Body of pancreas (tissue), 4 donors: ENCODE measurements around the gene ABCB6. TPM values are rescaled to one million over a fixed set of nuclear protein-coding genes. Genes with fewer than 3 reads are reported as not detected.

ENCODE experiments used
- ATAC-seq: fragments of 150-250 bp; one replicate; pipeline ENCODE4 v1.9.1; 2016
- DNase-seq, 4 donors: peaks; one replicate each; pipeline ENCODE4 v3.0.0-alpha.2; 2019
- H3K27ac ChIP-seq, 4 donors: fragments of 200-600 bp; sonication (generic); 1 replicate in 3 of 4; 2 replicates in 1 of 4; pipeline versions ENCODE4 v1.5.1 to v1.6.1; 2016 to 2019; ENCODE audit warnings: mild to moderate bottlenecking in 1 of 4, mixed read lengths in 1 of 4, moderate library complexity in 1 of 4
- H3K27me3 ChIP-seq, 2 donors: fragments of 200-600 bp; sonication (generic); one replicate each; pipeline ENCODE4 v1.6.0; 2016; ENCODE audit warnings: mild to moderate bottlenecking in 1 of 2
- H3K36me3 ChIP-seq, 2 donors: fragments of 200-600 bp; sonication (generic); replicated peaks in 1 of 2; 2 replicates each; pipeline ENCODE4 v1.5.1; 2016; ENCODE audit warnings: low read depth in 2 of 2; ENCODE audit not compliant: insufficient read depth in 1 of 2
- H3K4me1 ChIP-seq: fragments of 200-600 bp; sonication (generic); one replicate; pipeline ENCODE4 v1.6.0; 2016
- H3K4me3 ChIP-seq, 2 donors: fragments of 200-600 bp; sonication (generic); 1 replicate in 1 of 2; 2 replicates in 1 of 2; pipeline ENCODE4 v1.5.1; 2016 to 2019
- H3K9me3 ChIP-seq, 3 donors: fragments of 200-600 bp; sonication (generic); 1 replicate in 2 of 3; 2 replicates in 1 of 3; pipeline ENCODE4 v1.5.1; 2016
- CTCF ChIP-seq, 7 experiments: fragments of 450-650 bp in 4 of 7; fragments of 200-600 bp in 3 of 7; sonication (generic) in 3 of 7; IDR thresholded peaks; one replicate each; pipeline ENCODE4 v1.5.1; 2016 to 2019; ENCODE audit warnings: antibody characterized with exemption in 7 of 7
- POLR2A ChIP-seq, 3 donors: fragments of 450-650 bp; IDR thresholded peaks; one replicate each; pipeline ENCODE4 v1.6.1; 2016; ENCODE audit warnings: antibody characterized with exemption in 3 of 3, mild to moderate bottlenecking in 2 of 3
- WGBS, 2 donors: methylation state at CpG; one replicate each; pipeline ENCODE4 v1.1.5; 2017; 5-methylcytosine and 5-hydroxymethylcytosine counted together
- intact Hi-C: fragments of 100-400 bp; cut with DNase I; formaldehyde crosslinking; loops from one replicate; pipeline ENCODE4 v1.15.1; 2023
- total RNA-seq, 2 donors: library from RNA; depleted of rRNA; stranded (reverse); fragments of >200 nt; gene quantifications; one replicate each; pipeline ENCODE4 v1.1.0, GENCODE V29; 2016

Gene ABCB6
- total RNA-seq, 2 donors from 2014 or later = 10.5 to 11.7 TPM

GRCh38 chr2:219198974-219199373 is 19.8 kb downstream of the ABCB6 start:
- intact Hi-C loops = no loop called here
- Histone ChIP-seq H3K4me3 (no peak overlapping the region), H3K27me3 (no peaks in the 10 kb centered on the region), H3K9me3 (no peaks in the 10 kb centered on the region), H3K27ac (no peak overlapping the region), H3K4me1 (peaks cover 7% of the 10 kb centered on the region), H3K36me3 (no peaks in the 10 kb centered on the region)
- ATAC-seq (no peak), DNase-seq (peak in 1 of 4 donors; percentile 1)
- 75 to 81% methylated on average over 5 of the region's 5 CpGs for WGBS, 2 donors
- TF ChIP-seq POLR2A (IDR thresholded peaks at IDR 0.05) (no peak), CTCF (IDR thresholded peaks at IDR 0.05) (no peak)

GRCh38 chr2:219197388-219197787 is 21.4 kb downstream of the ABCB6 start:
- H3K4me1 ChIP-seq = peaks cover 7% of the 10 kb centered on the region
- no peak overlapping the region for H3K4me3 ChIP-seq
- H3K27me3 ChIP-seq = no peaks in the 10 kb centered on the region
- 100% methylated on average over 1 of the region's 1 CpG; no CpG with 5 or more reads in 1 of the 2 donors for WGBS, 2 donors
- H3K9me3 ChIP-seq = no peaks in the 10 kb centered on the region
- TF ChIP-seq CTCF (IDR thresholded peaks at IDR 0.05) (no peak), POLR2A (IDR thresholded peaks at IDR 0.05) (no peak)
- ATAC-seq (no peak), DNase-seq (no peak)
- H3K36me3 ChIP-seq = no peaks in the 10 kb centered on the region
- no peak overlapping the region for H3K27ac ChIP-seq
- intact Hi-C loops = no loop called here

- ATAC-seq (no peak), DNase-seq (peak in 1 of 4 donors; percentile 3)
- 88 to 93% methylated on average over 7 of the region's 7 CpGs for WGBS, 2 donors
- H3K4me3 ChIP-seq = no peak overlapping the region
- peaks cover 0 to 10% of the 10 kb centered on the region in 2 donors for H3K36me3 ChIP-seq
- no peaks in the 10 kb centered on the region for H3K9me3 ChIP-seq
- TF ChIP-seq CTCF (IDR thresholded peaks at IDR 0.05) (no peak), POLR2A (IDR thresholded peaks at IDR 0.05) (no peak)
- intact Hi-C loops = no loop called here
- H3K27ac ChIP-seq = no peak overlapping the region
- no peaks in the 10 kb centered on the region for H3K4me1 ChIP-seq
- H3K27me3 ChIP-seq = no peaks in the 10 kb centered on the region
These were observed 31.9 kb downstream of the ABCB6 start for GRCh38 chr2:219186754-219187456.

- 100% methylated on average over 2 of the region's 2 CpGs for WGBS, 2 donors
- no peaks in the 10 kb centered on the region for H3K27me3 ChIP-seq
- DNase-seq (peak in 1 of 4 donors; percentile 1), ATAC-seq (no peak)
- H3K27ac ChIP-seq = no peak overlapping the region
- peaks cover 0 to 21% of the 10 kb centered on the region in 2 donors for H3K36me3 ChIP-seq
- no peak overlapping the region for H3K4me3 ChIP-seq
- H3K9me3 ChIP-seq = no peaks in the 10 kb centered on the region
- intact Hi-C loops = no loop called here
- H3K4me1 ChIP-seq = peaks cover 9% of the 10 kb centered on the region
- TF ChIP-seq CTCF (IDR thresholded peaks at IDR 0.05) (no peak), POLR2A (IDR thresholded peaks at IDR 0.05) (no peak)
These were observed 34.6 kb downstream of the ABCB6 start for GRCh38 chr2:219184121-219184520.
